Activated naive CD8-positive, alpha-beta T cell treated with anti-CD3 and anti-CD28 coated beads, Interleukin-2, amount 10 ng/mL, durations not matched to agents 7 days and 5 days (primary cell): ENCODE results near the gene PRR7. TPM values are rescaled to one million over a fixed set of nuclear protein-coding genes. Genes with fewer than 3 reads are reported as not detected.
A peak's percentile ranks its signal among the peaks of the same experiment; 100 is the strongest.

Source experiments
- ATAC-seq: fragments of 150-1000 bp; cut with Tn5 transposase; one replicate; pipeline ENCODE4 v1.10.0; 2021; ENCODE audit warnings: low read depth, moderate library complexity
- POLR2A ChIA-PET: fragments of 350-600 bp; sonication (Branson Sonifier 250); formaldehyde crosslinking; loops from one replicate; lab custom pipeline; 2021; ENCODE audit warnings: antibody characterized with exemption; lab: Charles Lee
- DNase-seq: peaks from one replicate; pipeline ENCODE4 v3.0.0; 2021
- H3K27ac Mint-ChIP-seq: one replicate; pipeline ENCODE4 v1.8.0; 2022; ENCODE audit warnings: mild to moderate bottlenecking, mixed read lengths
- H3K27me3 Mint-ChIP-seq: one replicate; pipeline ENCODE4 v1.8.0; 2022; ENCODE audit warnings: mild to moderate bottlenecking, moderate library complexity, mixed read lengths
- H3K36me3 Mint-ChIP-seq: one replicate; pipeline ENCODE4 v1.8.0; 2021; ENCODE audit warnings: mild to moderate bottlenecking, mixed read lengths
- H3K4me1 Mint-ChIP-seq: one replicate; pipeline ENCODE4 v1.8.0; 2021; ENCODE audit warnings: mixed read lengths
- H3K4me3 Mint-ChIP-seq: one replicate; pipeline ENCODE4 v1.8.0; 2022; ENCODE audit warnings: mild to moderate bottlenecking, moderate library complexity, mixed read lengths
- H3K9me3 Mint-ChIP-seq: one replicate; pipeline ENCODE4 v1.8.0; 2021; ENCODE audit warnings: mixed read lengths
- total RNA-seq, 2 experiments: library from RNA; stranded (reverse); gene quantifications; one replicate each; pipeline ENCODE4 v1.2.3, GENCODE V29; 2021

PRR7 gene
- total RNA-seq, 2 experiments from 2014 or later, result 10.0 to 10.6 TPM

DNA sequence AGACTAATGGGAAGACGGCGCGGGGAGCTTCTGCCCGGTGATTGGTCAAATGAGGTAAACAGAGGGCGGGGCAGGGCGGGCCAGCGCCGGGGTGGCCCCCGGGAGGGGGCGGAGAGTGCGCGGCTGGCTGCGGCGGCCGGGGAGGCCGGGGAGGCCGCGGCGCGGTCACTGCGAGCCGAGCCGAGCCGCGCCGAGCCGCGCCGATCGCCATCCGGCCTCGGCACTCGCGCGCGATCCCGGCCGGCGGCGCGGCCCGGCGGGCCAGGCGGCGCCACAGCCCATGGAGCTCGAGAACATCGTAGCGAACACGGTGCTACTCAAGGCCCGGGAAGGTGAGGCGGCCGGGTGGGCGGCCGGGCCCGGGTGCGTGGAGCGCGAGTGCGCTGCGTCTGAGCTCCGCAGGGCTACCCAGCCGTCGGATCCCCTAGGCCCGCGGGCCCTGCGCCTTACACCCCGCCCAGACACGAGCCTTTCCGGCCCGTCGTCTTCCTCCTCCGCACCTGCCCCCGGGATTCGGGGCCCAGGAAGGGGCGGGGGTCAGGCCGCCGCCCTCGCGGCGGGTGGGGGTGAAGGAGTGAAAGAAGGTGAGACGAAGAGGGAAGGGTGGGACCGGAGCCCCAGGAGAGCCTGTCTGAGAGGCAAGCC is 19.9 kb upstream of the PRR7 start, which contains the start of gene GRK6:
GRK6 (plus strand) TSS at position 111 of the 645 bp plus-strand sequence; CDS start at position 281, 170 bp downstream.
- POLR2A ChIA-PET, result interaction anchor here (0.9 to 10.7 kb wide), 20 partner anchors 11 to 814 kb away, joined by 3 to 312 read pairs (median 4); partner anchors contain the start of genes F12, LMAN2, MXD3 and PRELID1
- H3K4me1 Mint-ChIP-seq, result peaks cover 47% of the 10 kb centered on the region
- no peaks in the 10 kb centered on the region for H3K27me3 Mint-ChIP-seq

GRCh38 chr5:177427211-177427822 is 19.3 kb upstream of the PRR7 start:
- DNase-seq (no peak), ATAC-seq (no peak)
- peak overlapping the region; percentile 83 for H3K27ac Mint-ChIP-seq
- no peaks in the 10 kb centered on the region for H3K9me3 Mint-ChIP-seq
- peak overlapping the region; percentile 94 for H3K4me3 Mint-ChIP-seq
- POLR2A ChIA-PET, result interaction anchor here (0.9 to 10.7 kb wide), 11 partner anchors 10 to 117 kb away, joined by 3 to 312 read pairs (median 7); partner anchors contain the start of genes F12, MXD3 and PRR7
- H3K36me3 Mint-ChIP-seq, result peaks cover 20% of the 10 kb centered on the region
- H3K4me1 Mint-ChIP-seq, result peaks cover 52% of the 10 kb centered on the region
- H3K27me3 Mint-ChIP-seq, result no peaks in the 10 kb centered on the region

More for the DNA sequence above, 19.9 kb upstream of the PRR7 start, which contains the start of gene GRK6:
- Mint-ChIP-seq H3K4me3 (peak within 1 kb of the TSS; percentile 98), H3K36me3 (peaks cover 16% of the 10 kb centered on the region), H3K27ac (peak within 1 kb of the TSS; percentile 99), H3K9me3 (no peaks in the 10 kb centered on the region)
- ATAC-seq (peak; percentile 12), DNase-seq (peak; percentile 80)

DNA sequence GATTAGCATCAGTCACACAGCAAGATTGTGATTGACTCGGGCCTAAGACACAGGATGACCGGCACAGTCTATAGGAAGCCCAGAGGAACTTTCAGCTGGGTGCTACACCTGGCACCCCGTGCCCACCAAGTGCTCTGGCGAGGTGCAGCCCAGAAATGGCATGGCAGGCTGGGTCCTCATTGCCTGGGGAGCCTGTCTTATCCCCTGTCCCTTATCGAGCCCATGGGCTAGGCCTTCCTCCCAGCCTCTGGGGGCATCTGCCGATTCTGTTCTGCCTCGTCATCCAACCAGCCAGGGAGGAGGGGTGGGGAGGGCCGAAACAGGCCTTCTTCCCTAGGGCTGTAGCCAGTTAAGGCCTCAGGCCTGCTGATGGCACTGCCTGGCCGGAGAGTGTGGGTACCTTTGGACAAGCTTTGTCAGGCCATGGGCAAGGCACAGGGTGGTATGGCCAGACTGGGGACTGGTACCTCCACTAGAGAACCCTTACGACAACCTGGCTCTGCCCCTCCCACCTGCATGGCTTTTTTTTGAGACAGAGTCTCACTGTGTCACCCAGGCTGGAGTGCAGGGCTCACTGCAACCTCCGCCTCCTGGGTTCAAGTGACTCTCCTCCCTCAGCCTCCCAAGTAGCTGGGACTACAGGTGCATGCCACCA is 18.6 kb upstream of the PRR7 start:
- peak overlapping the region; percentile 94 for H3K4me3 Mint-ChIP-seq
- no peaks in the 10 kb centered on the region for H3K27me3 Mint-ChIP-seq
- peak overlapping the region; percentile 83 for H3K27ac Mint-ChIP-seq
- H3K36me3 Mint-ChIP-seq, result peaks cover 21% of the 10 kb centered on the region
- DNase-seq, result peak; percentile 66
- ATAC-seq, result no peak
- POLR2A ChIA-PET, result interaction anchor here (1.0 to 10.7 kb wide), 9 partner anchors 9 to 117 kb away, joined by 3 to 312 read pairs (median 30); partner anchors contain the start of genes F12, MXD3 and PRR7
- peaks cover 53% of the 10 kb centered on the region for H3K4me1 Mint-ChIP-seq
- no peaks in the 10 kb centered on the region for H3K9me3 Mint-ChIP-seq

DNA sequence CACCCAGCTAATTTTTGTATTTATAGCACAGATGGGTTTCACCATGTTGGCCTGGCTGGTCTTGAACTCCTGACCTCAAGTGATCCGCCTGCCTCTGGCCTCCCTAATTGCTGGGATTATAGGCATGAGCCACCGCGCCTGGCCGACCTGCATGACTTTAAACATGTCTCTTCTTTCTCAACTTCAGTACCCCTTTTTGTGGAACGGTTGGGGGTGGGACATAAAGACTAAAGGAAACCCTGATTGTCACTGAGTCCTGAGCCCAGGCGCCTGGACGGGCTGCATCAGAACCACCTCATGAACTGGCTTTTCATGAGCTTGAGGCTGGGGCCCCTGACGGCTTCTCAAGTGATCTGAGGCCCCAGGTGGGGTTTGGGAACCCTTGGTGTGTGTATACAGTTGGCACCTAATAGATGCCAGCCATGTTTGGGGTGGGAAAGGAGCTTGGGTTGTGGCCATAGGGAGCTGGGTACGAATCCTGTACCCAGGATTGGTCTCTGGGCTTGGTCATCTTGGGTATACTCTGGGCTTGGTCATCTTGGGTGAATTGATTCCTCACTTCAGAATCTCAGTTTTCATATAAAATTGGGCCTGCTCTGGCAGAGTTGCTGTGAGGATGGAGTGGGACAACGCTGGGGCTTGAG is 17.9 kb upstream of the PRR7 start:
- Mint-ChIP-seq H3K36me3 (peaks cover 25% of the 10 kb centered on the region), H3K4me3 (peak overlapping the region; percentile 94), H3K27me3 (no peaks in the 10 kb centered on the region), H3K27ac (peak overlapping the region; percentile 83), H3K9me3 (no peaks in the 10 kb centered on the region), H3K4me1 (peaks cover 54% of the 10 kb centered on the region)
- no peak for DNase-seq
- POLR2A ChIA-PET, result interaction anchor here (0.6 to 10.7 kb wide), 13 partner anchors 9 to 1942 kb away, joined by 3 to 312 read pairs (median 5); partner anchors contain the start of genes F12, LMAN2, PRR7 and RNF44
- no peak for ATAC-seq

GRCh38 chr5:177429248-177430040 is 17.2 kb upstream of the PRR7 start:
- POLR2A ChIA-PET, result interaction anchor here (0.6 to 10.7 kb wide), 16 partner anchors 9 to 1943 kb away, joined by 3 to 312 read pairs (median 4); partner anchors contain the start of genes F12, LMAN2, PRR7 and RNF44
- H3K36me3 Mint-ChIP-seq, result peaks cover 28% of the 10 kb centered on the region
- ATAC-seq (peak; percentile 3), DNase-seq (peak; percentile 75)
- H3K4me3 Mint-ChIP-seq, result peak overlapping the region; percentile 94
- no peaks in the 10 kb centered on the region for H3K27me3 Mint-ChIP-seq
- H3K9me3 Mint-ChIP-seq, result no peaks in the 10 kb centered on the region
- H3K4me1 Mint-ChIP-seq, result peaks cover 54% of the 10 kb centered on the region
- peak overlapping the region; percentile 83 for H3K27ac Mint-ChIP-seq

- peaks cover 51% of the 10 kb centered on the region for H3K4me1 Mint-ChIP-seq
- H3K4me3 Mint-ChIP-seq, result peak overlapping the region; percentile 94
- H3K9me3 Mint-ChIP-seq, result no peaks in the 10 kb centered on the region
- H3K27me3 Mint-ChIP-seq, result no peaks in the 10 kb centered on the region
- DNase-seq, result no peak
- H3K27ac Mint-ChIP-seq, result peak overlapping the region; percentile 83
- peaks cover 33% of the 10 kb centered on the region for H3K36me3 Mint-ChIP-seq
- no peak for ATAC-seq
- POLR2A ChIA-PET, result interaction anchor here (0.7 to 10.7 kb wide), 9 partner anchors 13 to 811 kb away, joined by 3 to 312 read pairs (median 11); partner anchors contain the start of gene PRR7
These were observed 16.3 kb upstream of the PRR7 start for GRCh38 chr5:177430140-177430951.

DNA sequence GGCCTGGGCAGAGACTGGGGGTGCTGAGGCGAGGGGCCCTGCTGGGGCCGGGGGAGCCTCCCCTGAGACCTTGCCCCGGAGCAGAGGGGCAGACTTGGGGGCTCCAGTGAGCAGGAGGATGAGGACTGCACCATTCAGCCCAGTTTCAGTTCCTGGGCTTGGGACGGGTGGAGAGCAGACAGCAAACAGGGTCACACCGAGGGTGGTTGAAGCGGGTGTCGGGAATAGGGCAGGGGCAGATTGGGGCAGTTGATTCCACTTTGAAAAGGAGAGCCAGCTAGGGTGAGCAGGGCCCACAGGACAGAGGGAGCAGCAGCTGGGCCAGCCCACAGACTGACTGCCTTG is 15.7 kb upstream of the PRR7 start:
- Mint-ChIP-seq H3K9me3 (no peaks in the 10 kb centered on the region), H3K4me1 (peaks cover 47% of the 10 kb centered on the region), H3K27ac (peak overlapping the region; percentile 83), H3K4me3 (peak overlapping the region; percentile 94), H3K36me3 (peaks cover 36% of the 10 kb centered on the region), H3K27me3 (no peaks in the 10 kb centered on the region)
- no peak for ATAC-seq
- no peak for DNase-seq
- POLR2A ChIA-PET, result interaction anchor here (1.0 to 10.7 kb wide), 10 partner anchors 13 to 129 kb away, joined by 3 to 312 read pairs (median 8); partner anchors contain the start of genes PDLIM7 and PRR7

DNA sequence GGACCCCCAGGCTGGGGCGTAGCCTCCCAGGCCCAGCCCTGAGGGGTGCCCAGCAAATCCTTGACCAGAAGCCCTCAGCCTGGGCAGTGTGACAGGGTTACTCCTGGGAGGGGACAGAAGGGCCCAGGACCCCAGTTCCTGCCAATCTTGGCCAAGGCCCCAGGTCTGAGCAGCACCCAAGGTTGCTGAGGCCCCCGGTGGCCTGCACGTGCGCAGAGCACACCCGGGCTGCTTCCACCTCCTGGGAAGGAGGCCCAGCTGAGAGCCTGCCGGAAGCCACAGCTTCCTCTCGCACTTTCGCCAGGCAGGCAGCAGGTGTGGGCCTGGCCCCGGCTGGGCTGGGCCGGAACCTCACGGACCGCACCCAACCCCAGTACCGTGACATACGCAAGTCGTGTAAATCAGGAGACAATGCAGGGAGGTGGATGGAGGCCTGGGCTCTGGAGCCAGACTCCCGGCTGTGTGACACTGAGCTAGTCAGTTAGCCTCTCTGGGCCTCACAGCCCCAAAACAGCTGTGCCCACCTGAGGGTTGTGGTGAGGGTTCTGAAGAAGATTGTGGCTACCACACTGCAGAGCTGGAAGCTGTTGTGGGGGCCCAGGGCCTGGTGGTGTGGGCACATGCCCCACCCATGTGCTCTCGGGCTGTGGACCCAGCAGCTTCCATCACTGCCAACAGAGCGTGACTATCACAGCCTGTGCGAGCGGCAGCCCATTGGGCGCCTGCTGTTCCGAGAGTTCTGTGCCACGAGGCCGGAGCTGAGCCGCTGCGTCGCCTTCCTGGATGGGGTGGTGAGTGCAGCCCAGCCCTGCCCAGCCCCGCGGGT is 15.1 kb upstream of the PRR7 start:
- Mint-ChIP-seq H3K27ac (peak overlapping the region; percentile 83), H3K9me3 (no peaks in the 10 kb centered on the region), H3K36me3 (peaks cover 37% of the 10 kb centered on the region), H3K4me1 (peaks cover 47% of the 10 kb centered on the region), H3K4me3 (peak overlapping the region; percentile 94), H3K27me3 (no peaks in the 10 kb centered on the region)
- DNase-seq (peak; percentile 81), ATAC-seq (peak; percentile 51)
- POLR2A ChIA-PET, result interaction anchor here (0.5 to 10.7 kb wide), 20 partner anchors 8 to 130 kb away, joined by 3 to 312 read pairs (median 4); partner anchors contain the start of genes PDLIM7, PRELID1, PRR7 and RAB24

GRCh38 chr5:177432143-177432838 is 14.3 kb upstream of the PRR7 start:
- no peak for DNase-seq
- Mint-ChIP-seq H3K27ac (peak overlapping the region; percentile 83), H3K9me3 (no peaks in the 10 kb centered on the region), H3K27me3 (no peaks in the 10 kb centered on the region), H3K4me3 (peak overlapping the region; percentile 94), H3K36me3 (peaks cover 40% of the 10 kb centered on the region), H3K4me1 (peaks cover 48% of the 10 kb centered on the region)
- peak; percentile 7 for ATAC-seq
- POLR2A ChIA-PET, result interaction anchor here (0.5 to 10.7 kb wide), 17 partner anchors 9 to 129 kb away, joined by 3 to 312 read pairs (median 5); partner anchors contain the start of genes PDLIM7, PRELID1, PRR7 and RAB24
